ENCODE data around the gene SAPCD2.

SAPCD2 gene

GRCh38 chr9:137107312-137107921, 37.1 kb upstream of the SAPCD2 start:
- DNase-seq = no peak

DNA sequence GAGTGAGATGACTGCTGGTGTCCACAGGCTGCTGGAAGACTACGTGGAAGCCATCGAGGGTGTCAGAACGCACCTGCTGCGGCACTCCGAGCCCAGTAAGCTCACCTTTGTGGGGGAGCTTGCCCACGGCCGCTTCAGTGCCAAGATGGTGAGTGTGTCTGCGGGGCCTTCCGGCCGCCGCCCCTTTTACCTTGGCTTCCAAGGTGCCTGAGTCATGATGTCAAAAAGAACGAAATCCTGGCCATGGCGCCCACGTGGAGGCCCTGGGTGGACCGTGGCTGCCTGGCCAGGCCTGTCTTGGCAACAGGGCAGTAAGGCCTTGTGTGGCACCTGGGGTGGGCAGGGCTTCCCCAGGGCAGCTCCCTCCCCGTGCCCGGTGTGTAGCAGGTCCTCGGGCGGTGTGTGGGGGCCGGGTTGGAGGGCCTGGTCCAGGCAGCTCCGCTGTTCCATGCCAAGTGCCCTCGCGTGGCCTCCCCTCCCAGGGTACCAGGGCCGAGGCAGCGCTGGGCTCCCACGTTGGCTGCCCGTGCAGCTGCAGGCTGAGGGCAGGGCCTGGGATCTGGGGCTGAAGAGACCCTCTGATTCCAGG, 36.4 kb upstream of the SAPCD2 start:
- DNase-seq = no peak

DNA sequence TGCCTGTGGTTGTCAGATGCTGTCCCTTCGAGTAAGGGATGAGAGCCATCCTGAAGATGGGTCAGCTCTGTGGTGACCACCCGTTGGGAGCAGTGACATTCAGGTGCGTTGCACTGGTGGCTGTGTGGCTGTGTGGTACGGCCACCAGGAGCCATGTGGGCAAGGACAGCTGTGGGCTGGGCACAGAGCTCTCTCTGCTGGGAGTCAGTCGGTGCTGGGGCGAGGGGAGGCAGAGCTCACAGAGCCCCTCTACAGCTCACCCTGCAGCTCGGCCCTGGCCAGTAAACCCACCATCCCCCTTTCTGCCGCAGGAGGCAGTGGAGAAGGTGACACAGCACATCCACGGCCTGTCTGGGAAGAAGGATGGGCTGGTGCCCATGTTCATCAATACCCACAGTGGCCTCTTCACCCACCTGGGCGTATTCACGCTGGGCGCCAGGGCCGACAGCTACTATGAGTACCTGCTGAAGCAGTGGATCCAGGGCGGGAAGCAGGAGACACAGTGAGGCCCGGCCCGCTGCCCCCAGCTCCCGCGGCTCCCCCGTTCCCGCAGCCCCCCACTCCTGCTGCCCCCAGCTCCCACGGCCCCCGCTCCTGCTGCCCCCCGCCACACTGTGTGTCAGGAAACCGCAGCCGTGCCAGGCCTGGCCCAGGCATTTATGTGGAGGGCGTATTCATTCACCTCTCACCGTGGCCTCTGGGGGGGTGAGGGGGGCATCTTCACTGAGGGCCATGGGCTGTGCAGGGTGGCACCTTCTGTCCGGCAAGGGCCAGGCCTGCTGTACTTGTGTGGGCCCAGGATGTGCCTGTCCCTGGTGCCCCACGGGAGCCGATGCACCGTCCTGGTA, 35.7 kb upstream of the SAPCD2 start:
- no peak for DNase-seq

GRCh38 chr9:137103206-137103999, 33.0 kb upstream of the SAPCD2 start:
- no peak for DNase-seq

DNA sequence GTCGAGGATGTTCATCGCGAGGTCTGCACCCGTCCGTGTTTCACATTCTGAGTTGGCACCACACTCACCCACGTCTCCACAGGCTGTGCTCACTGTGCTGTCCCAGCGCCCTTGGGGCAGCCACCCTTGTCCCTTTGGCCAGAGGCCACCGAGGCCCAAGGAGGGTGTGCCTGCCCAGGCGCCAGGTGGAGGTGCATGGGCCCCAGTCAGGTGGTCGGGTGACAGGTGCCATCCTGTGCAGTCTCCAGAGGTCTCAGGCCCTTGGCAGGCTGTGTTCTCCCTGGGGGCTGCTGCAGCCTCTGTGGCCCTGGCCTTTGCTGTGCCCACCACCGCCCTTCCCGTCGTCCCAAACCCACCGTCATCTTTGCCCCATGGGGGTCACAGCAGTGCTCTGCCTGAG, 28.9 kb upstream of the SAPCD2 start:
- DNase-seq = no peak

GRCh38 chr9:137097761-137098462, 27.6 kb upstream of the SAPCD2 start:
- no peak for DNase-seq

- no peak for DNase-seq
These were observed 26.6 kb upstream of the SAPCD2 start for GRCh38 chr9:137096785-137097546.

- no peak for DNase-seq
These were observed 25.5 kb upstream of the SAPCD2 start for GRCh38 chr9:137095664-137096517.

- no peak for DNase-seq
These were observed 19.0 kb upstream of the SAPCD2 start for GRCh38 chr9:137089232-137089947.

GRCh38 chr9:137088121-137088520, 17.8 kb upstream of the SAPCD2 start:
- no peak for DNase-seq

DNA sequence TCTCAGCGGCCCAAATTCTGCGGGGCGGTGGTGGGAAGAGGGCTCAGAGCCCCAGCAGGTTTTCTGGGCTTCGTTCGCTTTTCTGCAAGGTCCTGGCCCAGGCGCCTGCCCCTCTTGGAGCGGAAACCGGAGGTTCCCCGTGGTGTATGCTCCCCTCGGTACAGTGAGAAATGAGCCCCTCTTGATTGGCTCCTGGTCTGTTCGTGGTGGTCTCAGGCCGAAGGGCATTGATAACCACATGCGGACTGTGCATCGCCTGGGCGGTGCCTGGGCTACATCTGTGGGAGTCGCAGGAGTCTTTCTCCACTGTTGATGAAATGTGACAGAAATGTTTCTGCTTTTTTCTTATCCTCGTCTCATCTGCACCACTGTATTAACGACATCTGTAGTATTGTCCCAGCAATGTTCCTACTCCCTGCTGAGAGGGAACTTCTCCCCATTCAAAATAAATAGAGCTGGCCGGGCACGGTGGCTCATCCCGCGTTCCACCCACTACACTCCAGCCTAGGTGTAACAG, 17.1 kb upstream of the SAPCD2 start:
- DNase-seq = no peak

DNA sequence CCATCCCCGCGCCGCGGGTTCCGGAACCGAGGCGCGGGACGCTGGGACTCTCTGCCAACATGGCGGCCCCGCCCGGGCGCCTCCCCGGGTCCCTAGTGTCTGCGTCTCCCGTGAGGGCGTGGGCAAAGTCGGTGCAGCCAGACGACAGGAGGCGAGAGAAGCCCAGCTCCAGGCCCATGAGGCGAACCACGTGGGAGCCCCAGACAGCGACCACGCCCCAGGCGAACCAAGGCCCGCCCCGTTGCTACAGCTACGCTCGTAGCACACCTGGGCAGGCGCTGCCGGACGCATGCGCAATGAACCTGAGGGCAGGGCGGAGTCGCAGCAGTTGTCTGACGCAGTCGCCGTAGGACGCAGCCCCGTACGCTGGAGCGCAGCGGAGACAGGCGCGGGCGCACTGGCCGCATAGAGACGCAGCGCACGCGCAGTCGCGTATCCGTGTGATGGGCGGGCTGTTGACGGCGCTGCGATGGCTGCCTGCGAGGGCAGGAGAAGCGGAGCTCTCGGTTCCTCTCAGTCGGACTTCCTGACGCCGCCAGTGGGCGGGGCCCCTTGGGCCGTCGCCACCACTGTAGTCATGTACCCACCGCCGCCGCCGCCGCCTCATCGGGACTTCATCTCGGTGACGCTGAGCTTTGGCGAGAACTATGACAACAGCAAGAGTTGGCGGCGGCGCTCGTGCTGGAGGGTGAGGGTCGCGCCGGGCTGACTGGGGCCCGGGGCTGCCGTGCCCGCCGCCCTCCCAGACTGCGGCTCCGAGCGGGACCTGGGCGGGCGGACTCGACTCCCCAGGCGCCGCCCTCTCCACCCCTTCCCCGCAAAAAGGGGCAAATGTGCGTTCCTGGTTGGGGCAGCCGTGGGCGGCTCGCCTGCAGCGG, 16.4 kb upstream of the SAPCD2 start, which contains the start of gene MAN1B1:
Gene MAN1B1, plus strand, starts transcription at position 455 of the 878 bp plus-strand sequence. Its CDS starts 15 bp downstream, at position 470.
- DNase-seq = peak; percentile 98

DNA sequence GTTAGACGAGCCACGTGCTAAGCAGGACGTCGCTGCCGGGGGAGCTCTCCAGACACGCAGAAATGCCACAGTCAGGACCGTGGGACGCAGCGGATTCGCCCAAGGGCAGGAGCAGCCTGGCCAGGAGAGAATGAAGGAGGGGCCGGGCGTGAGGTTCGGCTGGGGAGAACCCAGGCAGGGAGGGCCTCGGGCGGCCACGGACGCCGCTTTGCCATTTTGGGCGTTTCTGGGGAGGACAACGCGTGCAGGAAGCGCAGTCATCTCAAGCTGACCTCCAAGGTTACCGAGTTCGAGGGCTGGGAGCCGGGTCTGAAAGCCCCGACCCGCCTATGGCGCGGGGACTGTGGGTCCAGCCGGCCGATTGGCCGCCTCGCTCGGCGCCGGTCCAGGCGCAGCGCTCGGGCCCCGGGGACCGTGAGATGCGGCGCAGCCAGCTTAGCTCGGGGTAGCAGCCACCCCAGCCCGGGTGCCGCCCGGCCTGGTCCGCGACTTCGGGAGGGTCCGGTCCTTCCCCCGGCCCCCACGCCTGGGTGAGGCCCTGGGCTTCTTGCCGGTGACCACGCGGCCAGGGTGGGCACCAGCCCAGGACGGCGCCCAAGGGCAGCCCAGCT, 15.7 kb upstream of the SAPCD2 start:
- peak; percentile 31 for DNase-seq

DNA sequence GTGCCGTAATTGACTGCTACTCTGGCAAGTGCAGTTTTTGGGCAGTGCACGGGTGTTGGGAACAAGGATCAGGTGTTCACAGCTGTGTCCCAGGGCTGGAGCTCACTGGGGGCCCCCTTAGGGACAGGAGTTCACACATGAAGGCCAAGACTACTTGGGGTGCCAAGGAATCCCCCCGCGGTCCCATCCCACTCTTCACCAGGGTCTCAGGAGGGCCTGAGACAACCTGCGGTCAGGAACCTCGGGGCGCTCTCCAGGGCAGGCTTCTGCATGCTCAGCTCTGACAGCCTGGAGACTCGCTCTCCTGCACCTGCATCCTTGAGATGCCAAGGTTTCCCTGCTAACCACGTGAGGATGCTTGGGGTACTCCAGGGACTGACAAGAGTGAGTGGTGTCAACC, 14.2 kb upstream of the SAPCD2 start:
- DNase-seq = no peak

- DNase-seq = peak; percentile 98
These were observed 13.1 kb upstream of the SAPCD2 start for GRCh38 chr9:137083394-137084004.

DNA sequence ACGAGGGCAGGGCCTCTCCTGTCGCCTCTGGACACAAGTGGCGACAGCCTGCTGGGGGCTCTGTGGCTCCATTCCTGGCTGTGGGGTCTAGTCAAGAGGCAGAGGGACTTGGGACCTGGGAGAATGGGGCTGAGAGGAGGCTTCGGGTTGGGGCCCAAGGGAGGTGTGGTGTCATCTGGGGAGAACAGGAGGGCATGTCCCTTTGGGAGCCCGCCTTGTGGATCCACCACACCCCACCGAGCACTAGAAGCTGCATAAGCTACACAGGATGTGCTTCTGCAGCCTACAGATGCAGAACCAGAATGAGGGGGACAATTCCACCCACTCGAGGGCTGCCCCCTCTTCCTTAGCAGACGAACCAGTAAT, 12.6 kb upstream of the SAPCD2 start:
- no peak for DNase-seq

DNA sequence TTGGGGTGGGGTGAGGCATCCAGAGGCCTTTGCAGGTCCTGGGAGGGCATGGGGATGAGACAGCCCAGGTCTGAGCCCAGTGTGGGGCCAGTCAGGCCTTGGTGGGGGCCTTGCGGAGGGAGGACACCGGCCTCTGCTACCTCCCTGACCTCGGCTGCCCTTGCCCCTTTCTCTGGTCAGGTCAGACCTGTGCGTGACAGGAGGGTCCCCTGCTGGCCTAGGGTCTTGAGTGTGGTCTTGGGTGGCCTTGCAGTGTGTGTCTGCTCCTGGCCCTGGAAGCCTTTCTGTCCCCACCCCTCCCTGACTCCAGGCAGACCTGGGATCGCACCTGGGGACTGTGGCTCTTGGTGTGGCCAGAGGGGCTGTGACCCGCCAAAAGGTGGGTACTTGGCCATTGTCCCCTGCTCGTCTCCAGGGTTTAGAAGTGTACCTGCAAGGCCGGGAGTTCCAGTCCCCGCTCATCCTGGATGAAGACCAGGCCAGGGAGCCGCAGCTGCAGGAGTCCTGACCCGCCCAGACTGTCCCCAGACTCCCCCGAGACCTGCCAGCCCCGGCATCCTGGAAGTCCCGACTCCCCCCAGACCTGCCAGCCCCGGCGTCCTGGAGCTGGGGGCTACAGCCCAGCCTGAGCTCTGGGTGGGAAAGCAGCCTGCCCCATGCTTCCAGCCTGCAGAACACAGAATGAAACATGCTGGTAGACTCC, 12.0 kb upstream of the SAPCD2 start:
- DNase-seq = no peak
